ENCODE results near the gene POU2AF1. TPM values are rescaled to one million over a fixed set of nuclear protein-coding genes. Genes with fewer than 3 reads are reported as not detected.

The POU2AF1 gene
- total and polyA plus RNA-seq, 12 donors = 0.07 to 1.8 (median 0.15) TPM; not detected in 3

DNA sequence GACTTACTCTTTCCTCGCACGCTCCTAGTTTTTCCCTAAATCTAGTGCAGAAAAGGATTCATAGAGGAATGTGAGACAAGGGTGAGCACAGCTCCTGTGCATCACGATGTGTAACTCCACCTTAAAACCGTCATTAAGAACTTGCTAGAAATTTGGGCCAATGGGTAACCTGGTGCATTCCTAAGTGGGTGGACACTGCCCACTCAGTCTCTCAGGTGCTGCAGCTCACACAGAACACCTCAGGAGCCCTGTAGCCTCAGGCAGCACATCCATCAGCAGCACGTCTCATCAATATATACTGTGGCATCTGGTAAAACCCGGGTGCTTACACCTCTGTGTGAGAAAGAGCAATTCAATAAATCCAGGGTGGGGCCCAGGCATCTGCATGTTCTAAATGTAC, 68.4 kb downstream of the POU2AF1 start:
- 86 to 87% methylated on average over 6 of the region's 6 CpGs for WGBS, 2 donors
- DNase-seq (no peak), ATAC-seq (no peak)
- no peak for TF ChIP-seq CTCF (IDR thresholded peaks at IDR 0.05)
- H3K9me3 ChIP-seq = peaks cover 0 to 2% (median 0%) of the 10 kb centered on the region in 11 donors
- H3K36me3 ChIP-seq = no peaks in the 10 kb centered on the region
- no peaks in the 10 kb centered on the region for H3K4me1 ChIP-seq
- no peak overlapping the region for H3K27ac ChIP-seq
- H3K27me3 ChIP-seq = peaks cover 0 to 25% (median 0%) of the 10 kb centered on the region in 7 donors
- H3K4me3 ChIP-seq = no peak overlapping the region
- intact Hi-C loops (cut with DNase I) = no loop called here

DNA sequence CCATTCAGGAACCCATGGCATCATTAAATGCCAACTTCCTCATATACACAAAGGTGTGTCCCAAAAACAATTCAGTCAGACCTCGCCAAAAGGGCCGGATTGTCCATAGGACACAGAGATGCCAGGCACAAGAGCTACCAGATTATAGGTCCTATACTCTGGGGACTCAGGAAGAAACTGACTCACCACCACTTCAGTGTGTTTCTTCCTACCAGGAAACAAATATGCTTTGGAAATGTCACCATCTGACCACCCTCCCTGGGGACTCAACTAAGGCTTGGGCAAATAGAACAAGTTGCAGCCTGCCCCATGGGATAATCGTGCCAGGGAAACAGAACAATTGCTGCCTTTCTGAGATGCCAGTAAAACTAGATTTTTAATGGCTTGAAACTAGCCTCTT, 69.0 kb downstream of the POU2AF1 start:
- intact Hi-C loops (cut with DNase I) = no loop called here
- no peaks in the 10 kb centered on the region for H3K9me3 ChIP-seq
- no peak overlapping the region for H3K4me3 ChIP-seq
- H3K27me3 ChIP-seq = peaks cover 0 to 25% (median 0%) of the 10 kb centered on the region in 7 donors
- DNase-seq (no peak), ATAC-seq (no peak)
- H3K27ac ChIP-seq = no peak overlapping the region
- H3K36me3 ChIP-seq = no peaks in the 10 kb centered on the region
- no peak for TF ChIP-seq CTCF (IDR thresholded peaks at IDR 0.05)
- H3K4me1 ChIP-seq = no peaks in the 10 kb centered on the region
- 61 to 75% methylated on average over 3 of the region's 3 CpGs for WGBS, 2 donors

- DNase-seq (no peak), ATAC-seq (no peak)
- Histone ChIP-seq H3K4me3 (no peak overlapping the region), H3K9me3 (no peaks in the 10 kb centered on the region), H3K4me1 (no peaks in the 10 kb centered on the region), H3K27ac (no peak overlapping the region), H3K27me3 (peaks cover 0 to 31% (median 0%) of the 10 kb centered on the region in 7 donors), H3K36me3 (no peaks in the 10 kb centered on the region)
- 74 to 81% methylated on average over 5 of the region's 5 CpGs for WGBS, 2 donors
- intact Hi-C loops (cut with DNase I) = no loop called here
- TF ChIP-seq CTCF (IDR thresholded peaks at IDR 0.05) = no peak
Observed at GRCh38 chr11:111309215-111309915, 69.7 kb downstream of the POU2AF1 start.

DNA sequence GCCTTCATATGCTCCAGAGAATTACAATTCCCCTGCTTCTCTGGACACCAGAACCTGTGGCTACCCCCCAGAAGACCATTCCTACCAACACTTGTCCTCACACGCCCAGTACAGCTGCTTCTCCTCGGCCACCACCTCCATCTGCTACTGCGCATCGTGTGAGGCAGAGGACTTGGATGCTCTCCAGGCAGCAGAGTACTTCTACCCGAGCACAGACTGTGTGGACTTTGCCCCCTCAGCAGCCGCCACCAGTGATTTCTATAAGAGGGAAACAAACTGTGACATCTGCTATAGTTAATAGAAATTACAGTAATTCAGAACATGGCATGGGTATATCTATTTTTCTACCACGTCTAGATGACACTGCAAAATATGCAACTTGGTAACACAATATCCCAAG, 70.9 kb downstream of the POU2AF1 start:
- TF ChIP-seq CTCF (IDR thresholded peaks at IDR 0.05) = no peak
- Histone ChIP-seq H3K4me1 (no peaks in the 10 kb centered on the region), H3K27ac (no peak overlapping the region), H3K36me3 (no peaks in the 10 kb centered on the region), H3K4me3 (no peak overlapping the region), H3K9me3 (no peaks in the 10 kb centered on the region), H3K27me3 (peaks cover 0 to 31% (median 5%) of the 10 kb centered on the region in 7 donors)
- DNase-seq = no peak
- peak in 1 of 8 donors; percentile 77 for ATAC-seq
- 49 to 52% methylated on average over 7 of the region's 7 CpGs for whole genome bisulfite sequencing, 2 donors
- intact Hi-C loops (cut with DNase I) = no loop called here
